Keratinocyte (primary cell): Measurements from ENCODE around the gene CRYBB2.

Experiments
- CTCF ChIP-seq, 3 experiments: IDR thresholded peaks in 1 of 3; conservative IDR thresholded peaks in 1 of 3; optimal IDR thresholded peaks in 1 of 3; 2 replicates in 2 of 3; 3 replicates in 1 of 3; pipeline versions ENCODE3 to v1.5.1; 2011; ENCODE audit warnings: low read length in 3 of 3, mild to moderate bottlenecking in 3 of 3, moderate library complexity in 2 of 3, control low read depth in 1 of 3, inconsistent platforms in 1 of 3; ENCODE audit not compliant: insufficient read depth in 2 of 3; ENCODE audit errors: extremely low read depth in 1 of 3
- EZH2 ChIP-seq: IDR thresholded peaks from one replicate; pipeline ENCODE4 v1.6.1; 2012; ENCODE audit warnings: inconsistent platforms, mild to moderate bottlenecking, low read length, moderate library complexity

GRCh38 chr22:25213221-25213620, 6.2 kb upstream of the CRYBB2 start:
- TF ChIP-seq CTCF (optimal IDR thresholded peaks at IDR 0.05 in 1 of 3, IDR thresholded peaks at IDR 0.05 in 1 of 3, conservative IDR thresholded peaks at IDR 0.05 in 1 of 3; ENCODE audit: extremely low read depth in 1 of 3, insufficient read depth in 2 of 3, low read length in 3 of 3) (no peak), EZH2 (no peak)
